ENCODE data around the gene CAMKK1.

DNA sequence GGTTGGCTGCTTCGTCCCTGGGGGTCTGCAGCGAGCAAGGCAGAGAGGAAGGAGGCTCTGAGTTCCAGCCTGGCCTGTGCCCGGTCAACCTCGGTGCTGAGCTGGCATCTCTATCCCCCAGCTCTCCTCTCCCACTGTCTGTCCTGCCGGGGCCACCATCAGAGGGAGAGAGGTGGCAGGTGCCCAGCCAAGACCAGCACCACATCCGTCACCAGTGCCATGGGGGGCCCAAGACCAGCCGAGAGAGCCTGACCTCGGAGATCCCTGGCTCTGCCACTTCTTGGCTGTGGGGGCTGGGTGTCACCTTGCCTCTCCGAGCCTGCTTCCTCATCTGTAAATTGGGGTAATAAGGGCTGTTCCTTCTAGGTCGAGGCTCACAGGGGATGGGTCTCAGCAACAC, 24.0 kb upstream of the CAMKK1 start:
- TF ChIP-seq POLR2A (IDR thresholded peaks at IDR 0.05; ENCODE audit: low read depth, low read length) = no peak
- no peak for TF ChIP-seq POLR2AphosphoS5 (IDR thresholded peaks at IDR 0.05; ENCODE audit: low read depth, low read length)
- no peak for TF ChIP-seq PAX5 (IDR thresholded peaks at IDR 0.05; ENCODE audit: insufficient read depth, low read length, severe bottlenecking)

Data from GM12891 (cell line).